Measurements from ENCODE around the gene APOB. TPM values are rescaled to one million over a fixed set of nuclear protein-coding genes. Genes with fewer than 3 reads are reported as not detected.

APOB gene
- total and polyA plus RNA-seq, 2 of the 13 experiments (the other 11 are each of a cell fraction or from before 2014, with no cell fraction given), result 1,569 to 2,515 TPM

DNA sequence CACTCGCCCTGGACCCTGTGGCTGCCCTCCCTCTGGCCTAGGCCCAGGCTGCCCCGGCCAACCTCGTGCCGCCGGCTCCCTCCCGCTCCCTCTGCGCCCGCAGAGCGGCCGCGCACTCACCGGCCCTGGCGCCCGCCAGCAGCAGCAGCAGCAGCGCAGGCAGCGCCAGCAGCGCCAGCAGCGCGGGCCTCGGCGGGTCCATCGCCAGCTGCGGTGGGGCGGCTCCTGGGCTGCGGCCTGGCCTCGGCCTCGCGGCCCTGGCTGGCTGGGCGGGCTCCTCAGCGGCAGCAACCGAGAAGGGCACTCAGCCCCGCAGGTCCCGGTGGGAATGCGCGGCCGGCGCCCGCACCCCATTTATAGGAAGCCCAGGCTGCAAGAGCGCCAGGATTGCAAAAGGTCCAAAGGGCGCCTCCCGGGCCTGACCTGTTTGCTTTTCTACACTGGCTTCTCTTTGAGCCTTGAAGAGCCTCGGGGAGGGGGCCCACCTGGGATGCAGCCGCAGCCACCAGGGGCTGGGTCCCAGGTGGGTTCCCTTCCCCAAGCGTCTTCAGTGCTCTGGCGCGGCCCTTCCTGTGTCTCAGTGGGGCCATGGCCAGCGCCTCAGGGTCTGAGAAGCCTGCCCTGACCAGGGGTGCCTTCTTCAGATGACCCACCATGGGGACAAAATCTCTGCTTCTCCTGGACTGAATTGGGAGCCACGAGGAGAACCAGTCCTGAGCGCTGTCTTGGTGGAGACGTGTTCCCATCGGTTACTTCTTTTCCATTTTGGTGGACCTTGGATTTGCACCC is at the start of gene APOB (continued):
- peak; percentile 72; the same call in 1 of the 2 replicates for TF ChIP-seq ZNF556 (CRISPR knock-in tag; IDR thresholded peaks at IDR 0.05; ENCODE audit: borderline replicate concordance)
- no peak for TF ChIP-seq FOXP1 (IDR thresholded peaks at IDR 0.05)
- peak; percentile 83 for TF ChIP-seq FOXP1 (CRISPR knock-in tag; IDR thresholded peaks at IDR 0.05)
- TF ChIP-seq DNMT3B (CRISPR knock-in tag; conservative IDR thresholded peaks at IDR 0.05), result 0 out of 2 replicates have a peak, but pooled peaks have one; percentile 86
- no peak for TF ChIP-seq SSRP1 (CRISPR knock-in tag; IDR thresholded peaks at IDR 0.05)
- no peak for TF ChIP-seq ZNF326 (CRISPR knock-in tag; IDR thresholded peaks at IDR 0.05; ENCODE audit: borderline replicate concordance)
- peak; percentile 98 for TF ChIP-seq CBX1 (IDR thresholded peaks at IDR 0.05; ENCODE audit: low read depth)
- peak; percentile 87 for TF ChIP-seq TCF7 (IDR thresholded peaks at IDR 0.05; ENCODE audit: low read depth)
- TF ChIP-seq ATF7 (IDR thresholded peaks at IDR 0.05), result no peak
- peak; percentile 88 for TF ChIP-seq ATF7 (CRISPR knock-in tag; IDR thresholded peaks at IDR 0.05)
- TF ChIP-seq MIER3 (CRISPR knock-in tag; IDR thresholded peaks at IDR 0.05; ENCODE audit: borderline replicate concordance), result peak; percentile 74; the same call in 1 of the 2 replicates
- TF ChIP-seq SIX4 (CRISPR knock-in tag; IDR thresholded peaks at IDR 0.05), result peak; percentile 84
- peak; percentile 97 for TF ChIP-seq FLYWCH1 (CRISPR knock-in tag; IDR thresholded peaks at IDR 0.05)
- TF ChIP-seq TBX2 (CRISPR knock-in tag; IDR thresholded peaks at IDR 0.05; ENCODE audit: borderline replicate concordance), result peak; percentile 93
- TF ChIP-seq, protein P1, sequence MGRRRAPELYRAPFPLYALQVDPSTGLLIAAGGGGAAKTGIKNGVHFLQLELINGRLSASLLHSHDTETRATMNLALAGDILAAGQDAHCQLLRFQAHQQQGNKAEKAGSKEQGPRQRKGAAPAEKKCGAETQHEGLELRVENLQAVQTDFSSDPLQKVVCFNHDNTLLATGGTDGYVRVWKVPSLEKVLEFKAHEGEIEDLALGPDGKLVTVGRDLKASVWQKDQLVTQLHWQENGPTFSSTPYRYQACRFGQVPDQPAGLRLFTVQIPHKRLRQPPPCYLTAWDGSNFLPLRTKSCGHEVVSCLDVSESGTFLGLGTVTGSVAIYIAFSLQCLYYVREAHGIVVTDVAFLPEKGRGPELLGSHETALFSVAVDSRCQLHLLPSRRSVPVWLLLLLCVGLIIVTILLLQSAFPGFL (CRISPR knock-in tag; IDR thresholded peaks at IDR 0.05), result peak; percentile 95
- TF ChIP-seq ZNF878 (CRISPR knock-in tag; IDR thresholded peaks at IDR 0.05), result peak; percentile 84
- peak; percentile 89 for TF ChIP-seq MYC (CRISPR knock-in tag; IDR thresholded peaks at IDR 0.05; ENCODE audit: borderline replicate concordance)
- peak; percentile 54 for TF ChIP-seq IKZF4 (CRISPR knock-in tag; IDR thresholded peaks at IDR 0.05; ENCODE audit: borderline replicate concordance, low read depth, not compliant biosample characterization)
- peak; percentile 40; the same call in 1 of the 2 replicates for TF ChIP-seq ZNF569 (CRISPR knock-in tag; IDR thresholded peaks at IDR 0.05; ENCODE audit: borderline replicate concordance)
- TF ChIP-seq ZNF577 (CRISPR knock-in tag; IDR thresholded peaks at IDR 0.05; ENCODE audit: borderline replicate concordance, low read depth), result peak; percentile 98
- TF ChIP-seq ZNF644 (CRISPR knock-in tag; IDR thresholded peaks at IDR 0.05; ENCODE audit: low read depth), result peak; percentile 79; the same call in 1 of the 2 replicates
- TF ChIP-seq, protein P2, sequence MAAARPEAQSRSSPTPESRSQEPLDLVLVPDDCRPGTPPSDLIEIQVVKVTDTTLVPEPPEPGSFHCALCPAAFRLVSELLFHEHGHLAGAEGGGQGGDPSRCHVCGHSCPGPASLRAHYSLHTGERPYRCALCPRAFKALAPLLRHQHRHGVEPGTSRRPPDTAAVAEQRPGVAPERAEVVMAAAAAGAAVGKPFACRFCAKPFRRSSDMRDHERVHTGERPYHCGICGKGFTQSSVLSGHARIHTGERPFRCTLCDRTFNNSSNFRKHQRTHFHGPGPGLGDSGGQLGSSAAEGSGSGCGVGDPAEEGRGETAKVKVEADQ (CRISPR knock-in tag; IDR thresholded peaks at IDR 0.05; ENCODE audit: borderline replicate concordance), result peak; percentile 91
- TF ChIP-seq ZNF746 (CRISPR knock-in tag; IDR thresholded peaks at IDR 0.05), result peak; percentile 91
- TF ChIP-seq, protein P3, sequence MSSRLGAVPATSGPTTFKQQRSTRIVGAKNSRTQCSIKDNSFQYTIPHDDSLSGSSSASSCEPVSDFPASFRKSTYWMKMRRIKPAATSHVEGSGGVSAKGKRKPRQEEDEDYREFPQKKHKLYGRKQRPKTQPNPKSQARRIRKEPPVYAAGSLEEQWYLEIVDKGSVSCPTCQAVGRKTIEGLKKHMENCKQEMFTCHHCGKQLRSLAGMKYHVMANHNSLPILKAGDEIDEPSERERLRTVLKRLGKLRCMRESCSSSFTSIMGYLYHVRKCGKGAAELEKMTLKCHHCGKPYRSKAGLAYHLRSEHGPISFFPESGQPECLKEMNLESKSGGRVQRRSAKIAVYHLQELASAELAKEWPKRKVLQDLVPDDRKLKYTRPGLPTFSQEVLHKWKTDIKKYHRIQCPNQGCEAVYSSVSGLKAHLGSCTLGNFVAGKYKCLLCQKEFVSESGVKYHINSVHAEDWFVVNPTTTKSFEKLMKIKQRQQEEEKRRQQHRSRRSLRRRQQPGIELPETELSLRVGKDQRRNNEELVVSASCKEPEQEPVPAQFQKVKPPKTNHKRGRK (CRISPR knock-in tag; IDR thresholded peaks at IDR 0.05), result no peak
- TF ChIP-seq BORCS8-MEF2B (CRISPR knock-in tag; IDR thresholded peaks at IDR 0.05), result peak; percentile 96
- peak; percentile 91 for TF ChIP-seq RELA (CRISPR knock-in tag; IDR thresholded peaks at IDR 0.05)
- TF ChIP-seq, protein P4, sequence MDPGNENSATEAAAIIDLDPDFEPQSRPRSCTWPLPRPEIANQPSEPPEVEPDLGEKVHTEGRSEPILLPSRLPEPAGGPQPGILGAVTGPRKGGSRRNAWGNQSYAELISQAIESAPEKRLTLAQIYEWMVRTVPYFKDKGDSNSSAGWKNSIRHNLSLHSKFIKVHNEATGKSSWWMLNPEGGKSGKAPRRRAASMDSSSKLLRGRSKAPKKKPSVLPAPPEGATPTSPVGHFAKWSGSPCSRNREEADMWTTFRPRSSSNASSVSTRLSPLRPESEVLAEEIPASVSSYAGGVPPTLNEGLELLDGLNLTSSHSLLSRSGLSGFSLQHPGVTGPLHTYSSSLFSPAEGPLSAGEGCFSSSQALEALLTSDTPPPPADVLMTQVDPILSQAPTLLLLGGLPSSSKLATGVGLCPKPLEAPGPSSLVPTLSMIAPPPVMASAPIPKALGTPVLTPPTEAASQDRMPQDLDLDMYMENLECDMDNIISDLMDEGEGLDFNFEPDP (CRISPR knock-in tag; conservative IDR thresholded peaks at IDR 0.05), result peak; percentile 99; the same call in 1 of the 2 replicates

Data from HepG2 (cell line).